GM12892 (cell line): ENCODE data around the gene PHF21A.

Source experiments
- POLR2A ChIP-seq: IDR thresholded peaks from 2 replicates; pipeline ENCODE4 v1.6.1; 2011; ENCODE audit warnings: low read depth, low read length, control low read depth
- POLR2AphosphoS5 ChIP-seq: IDR thresholded peaks from 2 replicates; pipeline ENCODE4 v1.6.1; 2011; ENCODE audit warnings: low read depth, low read length, control low read depth
- TAF1 ChIP-seq: IDR thresholded peaks from 2 replicates; pipeline ENCODE4 v1.6.1; 2011; ENCODE audit warnings: low read depth, mild to moderate bottlenecking, control low read depth, low read length, borderline replicate concordance

DNA sequence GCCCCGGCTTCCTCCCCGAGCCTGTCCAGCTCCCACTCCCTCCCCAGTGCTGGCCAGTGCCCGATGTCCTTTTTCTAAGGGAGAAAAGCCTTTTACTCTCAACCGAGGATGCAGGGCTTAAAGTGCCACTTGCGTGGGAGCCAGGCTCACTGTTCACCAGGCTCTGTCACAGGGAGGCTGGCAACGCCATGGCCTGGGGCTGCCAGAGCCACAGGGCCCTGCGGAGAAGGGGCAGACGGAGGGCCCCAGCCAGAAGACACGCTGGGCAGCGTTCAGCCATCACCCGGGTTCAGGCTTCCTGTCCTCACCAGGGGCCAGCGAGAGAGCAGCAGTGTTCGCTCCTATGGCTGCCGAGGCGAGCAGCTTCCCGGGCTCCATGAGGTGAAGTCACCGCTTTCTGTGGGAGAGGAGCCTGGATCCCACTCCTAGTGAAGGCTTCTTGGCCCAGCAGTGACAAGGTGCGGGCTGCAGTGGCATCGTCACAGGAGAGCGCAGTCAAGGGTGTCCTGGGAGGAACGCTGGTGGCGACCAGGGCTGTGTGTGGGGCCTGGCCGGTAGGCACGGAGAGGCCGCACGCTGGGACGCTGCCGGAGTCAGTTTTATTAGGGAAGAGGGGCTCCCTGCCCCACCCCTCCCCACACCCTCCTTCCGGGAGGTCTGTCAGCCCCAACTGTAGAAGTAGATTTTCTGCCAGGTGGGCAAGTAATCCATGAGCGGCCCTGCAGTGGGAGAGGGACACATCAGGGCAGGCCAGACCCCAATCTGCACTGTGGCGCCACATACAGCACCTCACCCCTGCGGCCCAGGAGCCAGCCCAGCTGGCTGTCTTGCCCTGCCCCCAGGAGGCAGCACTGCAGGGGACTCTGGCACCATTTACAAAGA is 211.4 kb downstream of the PHF21A start:
- no peak; the same call in 1 of the 2 replicates for TF ChIP-seq POLR2A
- no peak for TF ChIP-seq TAF1
- TF ChIP-seq POLR2AphosphoS5 = no peak
